ENCODE results near the gene ERC2.

ERC2 gene

DNA sequence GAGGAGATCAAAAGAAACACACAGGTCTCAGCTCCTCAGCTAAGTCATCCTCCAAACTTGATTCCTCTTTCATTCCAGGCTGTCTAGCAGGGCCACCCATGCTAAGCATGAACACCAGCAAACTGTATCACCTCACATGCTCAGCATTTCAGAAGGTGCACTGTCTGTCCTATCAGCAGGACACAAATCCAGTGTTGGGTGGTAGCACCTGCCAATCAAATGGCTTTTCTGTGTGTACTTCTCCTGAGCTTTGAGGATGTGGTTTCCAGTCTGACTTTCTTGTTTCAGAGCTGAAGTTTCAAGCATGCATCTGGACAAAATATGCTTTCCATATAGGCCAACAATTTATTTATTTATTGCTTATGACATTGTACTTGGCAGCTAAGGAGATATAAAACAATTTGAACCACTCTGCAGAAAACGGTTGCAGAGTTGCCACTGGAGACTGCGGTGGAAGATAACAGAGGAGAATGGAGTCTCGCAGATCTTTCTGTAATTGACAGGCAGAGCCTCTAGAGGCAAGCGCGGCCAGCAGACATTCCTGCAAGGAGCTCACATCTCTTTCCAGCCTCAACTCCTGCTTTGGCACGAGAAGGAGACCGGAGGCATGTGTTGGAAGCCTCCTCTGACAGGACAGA lies 814.0 kb downstream of the ERC2 start:
- DNase-seq: no peak

GRCh38 chr3:55651011-55651410 lies 817.3 kb downstream of the ERC2 start:
- DNase-seq: no peak

DNA sequence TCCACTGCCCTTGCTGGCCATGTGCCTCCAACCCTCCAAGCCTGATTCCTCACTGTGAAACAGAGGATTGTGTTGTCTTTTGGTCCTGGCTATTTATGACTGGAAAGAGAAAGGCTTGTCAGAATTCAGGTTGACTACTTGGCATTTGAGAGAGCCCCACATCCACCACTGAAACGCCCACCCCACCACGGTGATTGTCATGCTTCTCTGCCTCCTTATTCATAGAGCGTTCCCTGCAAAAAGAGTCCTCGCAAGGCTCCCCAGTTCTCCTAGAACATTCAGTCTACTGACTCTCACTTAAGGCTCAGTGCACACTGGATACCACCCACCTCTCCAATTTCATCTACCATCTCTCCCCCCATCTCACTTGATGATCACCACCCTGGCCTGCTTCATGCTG lies 818.3 kb downstream of the ERC2 start:
- DNase-seq: no peak

DNA sequence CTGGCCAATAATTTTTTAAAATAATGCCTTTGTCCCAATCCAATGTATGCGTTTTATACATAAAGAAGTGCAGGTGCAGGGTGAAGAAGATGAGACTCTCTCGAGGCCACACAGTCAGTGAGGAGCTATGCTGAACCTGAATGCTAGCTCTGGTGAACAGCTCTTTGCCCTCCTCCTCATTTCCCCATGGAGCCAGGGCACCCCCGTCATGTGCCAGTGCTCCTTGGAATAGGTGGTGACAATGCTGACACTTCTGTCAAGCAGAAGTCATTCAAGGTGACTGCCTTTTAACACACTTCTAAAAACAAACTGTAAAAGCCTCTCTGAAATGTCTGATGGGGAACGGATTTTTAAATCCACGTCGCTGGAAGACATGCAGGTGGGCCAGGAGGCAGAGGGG lies 818.7 kb downstream of the ERC2 start:
- DNase-seq: no peak

GRCh38 chr3:55648591-55649318 lies 819.5 kb downstream of the ERC2 start:
- DNase-seq: no peak

DNA sequence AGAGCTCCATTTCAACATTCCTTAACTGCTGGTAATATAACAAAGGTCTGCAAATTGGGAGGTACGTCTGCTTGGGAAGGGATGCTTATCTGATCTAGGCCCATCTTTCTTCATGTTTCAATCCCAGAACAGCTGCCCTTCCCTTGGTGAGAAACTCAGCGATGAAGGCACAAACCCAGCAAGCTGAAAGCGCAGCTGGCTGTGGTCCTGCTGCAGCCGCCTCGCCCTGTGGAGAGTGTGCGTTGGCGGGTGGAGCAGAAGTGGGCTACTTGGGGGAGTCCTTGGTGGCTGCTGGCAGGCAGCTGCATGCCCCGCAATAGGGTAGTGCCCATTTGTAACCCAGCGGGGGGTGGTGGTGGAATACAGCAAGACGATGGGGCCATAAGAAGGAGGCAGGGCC lies 820.6 kb downstream of the ERC2 start:
- no peak for DNase-seq

DNA sequence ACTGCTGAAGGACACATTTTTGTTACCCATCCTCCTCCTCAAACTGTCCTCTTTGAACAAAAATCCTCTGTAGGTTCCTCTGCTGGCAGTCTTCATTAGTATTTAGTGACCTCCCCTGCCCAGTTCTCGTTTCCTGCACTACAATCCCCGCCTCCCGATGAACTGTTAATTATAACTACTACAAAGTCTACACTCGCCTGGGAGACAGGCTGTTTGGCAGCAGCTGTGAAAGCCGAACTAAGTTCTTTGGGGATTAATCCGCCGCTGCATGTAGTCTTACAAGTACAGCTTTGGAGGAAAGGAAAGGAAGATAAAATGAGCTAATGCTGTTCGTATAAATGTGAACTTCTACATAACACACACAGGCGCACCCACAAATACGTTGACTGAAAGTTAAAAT lies 821.2 kb downstream of the ERC2 start:
- no peak for DNase-seq

DNA sequence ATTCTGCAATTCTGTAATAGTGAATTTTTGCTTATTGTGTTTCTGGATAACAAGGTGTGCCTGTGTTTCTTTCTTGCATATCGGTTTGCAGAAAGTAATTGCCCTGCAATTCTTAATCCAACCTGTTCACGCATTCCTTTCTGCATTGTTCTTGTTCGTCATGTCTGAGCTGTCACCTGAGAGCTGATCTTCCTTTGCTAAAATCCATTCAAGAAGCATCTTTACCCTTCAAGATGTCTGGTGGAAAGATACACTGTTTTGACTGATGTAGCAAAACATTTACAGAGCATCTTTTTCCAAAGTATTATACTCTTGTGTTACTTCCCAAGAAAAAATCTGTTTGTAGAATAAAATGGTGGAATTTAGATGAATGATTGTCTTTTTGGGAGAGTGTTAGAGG lies 822.1 kb downstream of the ERC2 start:
- no peak for DNase-seq

GRCh38 chr3:55645422-55645821 lies 822.8 kb downstream of the ERC2 start:
- no peak for DNase-seq

DNA sequence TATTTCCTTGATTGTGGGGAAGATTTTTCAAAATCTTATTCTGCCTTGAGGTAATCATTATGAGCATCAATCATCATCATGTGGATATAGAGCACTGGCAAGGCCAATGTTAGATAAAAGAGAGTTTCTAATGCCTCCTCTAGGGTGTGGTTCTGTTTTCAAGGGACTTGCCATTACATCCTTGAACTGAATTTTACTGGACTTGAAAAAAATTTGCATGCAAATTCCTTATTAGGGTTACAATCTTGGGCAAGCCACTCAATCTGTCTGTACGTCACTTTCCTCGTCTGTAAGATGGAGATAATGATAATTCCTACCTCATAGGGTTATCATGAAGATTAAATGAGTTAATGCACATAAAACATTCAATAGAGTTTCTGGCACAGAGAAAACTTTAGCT lies 825.0 kb downstream of the ERC2 start:
- DNase-seq: no peak

DNA sequence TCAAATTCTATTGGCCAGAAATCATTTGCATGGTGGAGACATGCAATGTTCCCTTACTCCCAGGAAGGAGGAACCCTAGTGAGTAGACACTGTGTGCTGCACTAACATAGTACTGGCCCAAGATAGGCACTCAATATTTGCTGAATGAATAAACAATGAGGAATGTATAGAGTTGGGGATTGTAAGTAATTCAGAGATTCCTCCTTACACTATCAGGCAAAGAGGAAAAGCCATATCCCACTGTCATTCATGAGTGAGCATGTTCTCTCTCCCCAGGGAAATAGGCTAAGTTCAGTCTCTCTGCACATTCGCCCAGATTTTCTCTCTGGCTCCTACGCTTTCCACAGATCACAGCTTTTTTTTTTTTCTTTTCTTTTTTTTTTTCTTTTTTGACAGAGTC lies 826.3 kb downstream of the ERC2 start:
- no peak for DNase-seq

- DNase-seq: no peak
Measured at GRCh38 chr3:55639896-55640765, 828.1 kb downstream of the ERC2 start.

DNA sequence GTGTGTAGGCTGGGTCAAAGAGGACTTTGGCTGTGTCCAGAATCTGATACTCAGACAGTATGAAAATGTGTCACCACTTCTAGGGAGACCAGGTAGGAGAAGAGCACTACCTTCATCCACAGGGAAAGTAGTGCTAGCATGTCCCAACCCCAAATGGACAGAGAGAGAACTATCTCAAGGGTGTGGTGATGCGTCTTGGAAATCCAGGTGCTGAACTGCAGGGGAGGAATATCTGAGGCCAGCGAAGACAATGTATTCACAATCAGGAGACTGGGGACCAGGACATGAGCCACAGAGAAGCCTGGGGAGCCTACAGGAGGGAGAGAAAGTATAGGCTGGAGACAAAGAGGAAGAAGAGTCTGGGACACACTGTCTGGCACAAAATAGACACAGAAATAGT lies 829.1 kb downstream of the ERC2 start:
- DNase-seq: no peak

GRCh38 chr3:55637906-55638638 lies 830.2 kb downstream of the ERC2 start:
- no peak for DNase-seq

DNA sequence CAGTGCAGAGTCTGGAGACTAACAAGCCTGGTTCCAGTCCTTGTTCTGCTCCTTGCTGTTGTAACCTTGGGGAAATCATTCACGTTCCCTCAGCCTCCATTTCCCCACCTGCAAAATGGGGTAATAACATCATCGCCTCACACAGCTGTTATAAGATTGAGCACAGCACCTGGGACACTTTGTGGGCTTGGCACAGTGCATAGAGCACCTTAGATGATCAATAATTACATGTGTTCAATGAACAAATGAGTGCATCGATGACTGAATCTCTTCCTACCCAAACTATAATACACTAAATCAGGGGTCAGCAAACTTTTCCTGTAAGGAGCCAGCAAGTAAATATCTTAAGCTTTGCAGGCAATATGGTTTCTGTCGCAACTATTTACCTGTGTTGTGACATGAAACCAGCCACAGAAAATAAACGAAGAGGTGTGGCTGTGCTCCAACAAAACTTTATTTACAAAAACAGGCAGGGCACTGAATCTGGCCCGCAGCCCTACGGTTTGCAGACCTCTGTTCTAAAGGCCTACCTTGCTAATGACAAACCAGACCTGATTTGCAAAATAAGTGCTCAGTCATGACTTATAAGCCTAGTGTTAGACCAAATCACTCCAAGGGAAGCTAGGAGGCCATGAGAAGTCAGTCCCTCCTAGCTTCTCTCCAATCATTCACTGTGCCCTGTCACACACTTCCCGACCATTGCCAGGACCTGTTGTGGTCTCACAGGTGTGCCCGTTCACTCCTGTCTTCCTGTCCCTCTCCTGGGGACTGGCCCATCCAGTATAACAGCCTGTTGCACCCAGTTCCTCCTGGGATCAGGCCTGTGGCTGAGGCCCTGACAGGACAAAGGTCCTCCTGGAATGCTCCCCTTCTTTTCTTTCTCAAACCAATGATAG lies 831.7 kb downstream of the ERC2 start:
- DNase-seq: no peak

- no peak for DNase-seq
Measured at GRCh38 chr3:55634345-55634744, 833.9 kb downstream of the ERC2 start.

DNA sequence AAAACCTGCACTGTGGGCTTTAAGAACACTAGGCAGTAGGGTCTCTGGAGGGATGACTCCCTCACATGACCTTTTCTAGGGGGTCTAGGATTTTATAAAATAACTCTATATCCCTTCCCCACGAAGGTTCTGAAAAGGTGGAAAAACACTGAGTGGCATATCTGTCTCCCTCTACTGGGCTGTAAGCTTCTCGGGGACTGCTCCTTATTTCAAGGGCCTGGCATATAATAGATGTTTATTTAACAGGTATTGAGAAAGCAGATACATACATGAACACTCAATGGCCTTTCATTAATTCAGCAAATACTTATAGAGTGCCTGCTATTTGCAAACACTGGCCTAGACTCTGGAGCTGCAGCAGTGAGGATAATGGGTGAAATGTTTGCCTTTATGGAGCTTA lies 834.9 kb downstream of the ERC2 start:
- DNase-seq: no peak

DNA sequence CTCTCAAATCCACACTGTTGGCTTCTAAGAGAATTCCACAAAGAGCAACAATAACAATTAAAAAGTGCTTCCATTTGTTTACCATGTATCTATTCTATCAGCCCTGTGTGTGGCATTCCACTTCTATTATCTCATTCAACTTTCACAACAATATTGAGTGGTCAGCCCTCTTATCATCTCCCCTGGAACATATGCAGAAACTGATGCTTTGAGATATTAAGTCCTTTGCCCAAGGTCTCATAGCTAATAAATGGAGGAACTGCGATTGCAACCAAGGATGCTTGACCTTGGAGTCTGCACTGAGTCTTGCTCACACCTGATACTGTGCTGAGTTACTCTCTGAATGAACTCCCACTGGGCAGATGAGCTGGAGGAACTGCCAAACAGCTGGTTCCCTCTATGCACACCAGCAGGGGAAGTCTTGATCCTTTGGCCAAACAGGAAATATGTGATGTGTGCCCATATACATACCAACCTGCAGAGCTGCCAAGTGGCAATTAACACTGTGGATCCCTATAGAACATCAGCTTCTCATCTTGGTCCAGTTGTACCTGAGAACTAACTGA lies 836.4 kb downstream of the ERC2 start:
- DNase-seq: no peak

GRCh38 chr3:55630921-55631299 lies 837.4 kb downstream of the ERC2 start:
- no peak for DNase-seq

DNA sequence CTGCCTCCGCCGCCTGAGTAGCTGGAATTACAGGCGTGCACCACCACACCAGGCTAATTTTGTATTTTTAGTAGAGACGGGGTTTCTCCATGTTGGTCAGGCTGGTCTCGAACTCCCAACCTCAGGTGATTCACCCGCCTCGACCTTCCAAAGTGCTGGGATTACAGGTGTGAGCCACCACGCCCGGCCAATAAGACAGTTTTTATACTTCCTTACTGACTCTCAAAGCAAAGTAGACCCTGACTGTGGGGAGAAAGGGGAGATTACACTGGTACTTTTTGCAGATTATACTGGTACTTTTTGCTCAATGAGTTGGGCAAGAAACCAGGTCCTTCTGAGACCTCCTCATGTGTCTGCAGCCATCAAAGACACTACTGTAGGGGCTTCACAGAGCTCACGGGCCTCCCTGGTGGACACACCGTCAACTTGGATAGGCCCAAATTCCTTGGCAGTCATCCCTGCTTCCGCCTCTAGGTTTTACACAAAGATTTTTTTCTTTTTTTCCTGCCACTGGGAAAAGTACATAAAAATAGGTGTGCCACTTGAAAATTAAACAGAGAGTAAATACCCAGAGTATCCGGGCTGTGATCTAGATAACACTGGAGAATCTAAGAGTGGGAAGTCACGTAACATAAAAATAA lies 837.9 kb downstream of the ERC2 start:
- no peak for DNase-seq

- no peak for DNase-seq
Measured at GRCh38 chr3:55629432-55629831, 838.8 kb downstream of the ERC2 start.

Data from CD4-positive, alpha-beta T cell treated with Interleukin-17A for 1 hour (primary cell).